ENCODE data around the gene SORBS1. TPM values are rescaled to one million over a fixed set of nuclear protein-coding genes. Genes with fewer than 3 reads are reported as not detected.

The SORBS1 gene
- total RNA-seq, 1 donor from 2014 or later, result 221 TPM

DNA sequence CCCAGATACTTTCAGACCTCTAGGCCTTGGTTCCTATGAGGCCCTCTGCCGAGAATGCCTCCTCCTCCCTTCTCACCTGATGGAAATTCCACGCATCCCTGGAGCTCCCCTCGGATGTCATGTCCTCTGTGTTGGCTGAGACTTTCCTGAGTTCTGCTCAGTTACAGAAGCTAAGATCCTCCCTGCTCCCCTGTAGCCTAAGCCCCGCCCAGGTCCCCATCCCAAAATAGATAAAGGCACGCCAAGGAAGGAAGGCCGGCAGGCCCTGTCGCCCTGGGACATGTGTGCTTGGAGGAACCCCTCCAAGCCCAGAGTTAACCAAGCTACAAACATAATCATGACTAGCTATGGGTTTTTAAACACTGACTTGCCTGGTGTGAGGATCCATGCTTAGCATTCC lies 123.5 kb downstream of the SORBS1 start:
- no peak overlapping the region for H3K4me3 Mint-ChIP-seq (ENCODE audit: unreplicated experiment)
- peaks cover 15% of the 10 kb centered on the region for H3K9me3 Mint-ChIP-seq (ENCODE audit: unreplicated experiment)
- H3K27ac Mint-ChIP-seq (ENCODE audit: unreplicated experiment), result peak overlapping the region; percentile 28
- H3K27me3 Mint-ChIP-seq (ENCODE audit: unreplicated experiment), result peaks cover 6% of the 10 kb centered on the region
- TF ChIP-seq, protein P1, sequence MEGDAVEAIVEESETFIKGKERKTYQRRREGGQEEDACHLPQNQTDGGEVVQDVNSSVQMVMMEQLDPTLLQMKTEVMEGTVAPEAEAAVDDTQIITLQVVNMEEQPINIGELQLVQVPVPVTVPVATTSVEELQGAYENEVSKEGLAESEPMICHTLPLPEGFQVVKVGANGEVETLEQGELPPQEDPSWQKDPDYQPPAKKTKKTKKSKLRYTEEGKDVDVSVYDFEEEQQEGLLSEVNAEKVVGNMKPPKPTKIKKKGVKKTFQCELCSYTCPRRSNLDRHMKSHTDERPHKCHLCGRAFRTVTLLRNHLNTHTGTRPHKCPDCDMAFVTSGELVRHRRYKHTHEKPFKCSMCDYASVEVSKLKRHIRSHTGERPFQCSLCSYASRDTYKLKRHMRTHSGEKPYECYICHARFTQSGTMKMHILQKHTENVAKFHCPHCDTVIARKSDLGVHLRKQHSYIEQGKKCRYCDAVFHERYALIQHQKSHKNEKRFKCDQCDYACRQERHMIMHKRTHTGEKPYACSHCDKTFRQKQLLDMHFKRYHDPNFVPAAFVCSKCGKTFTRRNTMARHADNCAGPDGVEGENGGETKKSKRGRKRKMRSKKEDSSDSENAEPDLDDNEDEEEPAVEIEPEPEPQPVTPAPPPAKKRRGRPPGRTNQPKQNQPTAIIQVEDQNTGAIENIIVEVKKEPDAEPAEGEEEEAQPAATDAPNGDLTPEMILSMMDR (IDR thresholded peaks at IDR 0.05; ENCODE audit: partially characterized antibody, unreplicated experiment), result no peak
- H3K4me1 Mint-ChIP-seq (ENCODE audit: low read depth, unreplicated experiment), result peaks cover 36% of the 10 kb centered on the region
- H3K36me3 Mint-ChIP-seq (ENCODE audit: unreplicated experiment), result no peaks in the 10 kb centered on the region
- DNase-seq, result no peak

DNA sequence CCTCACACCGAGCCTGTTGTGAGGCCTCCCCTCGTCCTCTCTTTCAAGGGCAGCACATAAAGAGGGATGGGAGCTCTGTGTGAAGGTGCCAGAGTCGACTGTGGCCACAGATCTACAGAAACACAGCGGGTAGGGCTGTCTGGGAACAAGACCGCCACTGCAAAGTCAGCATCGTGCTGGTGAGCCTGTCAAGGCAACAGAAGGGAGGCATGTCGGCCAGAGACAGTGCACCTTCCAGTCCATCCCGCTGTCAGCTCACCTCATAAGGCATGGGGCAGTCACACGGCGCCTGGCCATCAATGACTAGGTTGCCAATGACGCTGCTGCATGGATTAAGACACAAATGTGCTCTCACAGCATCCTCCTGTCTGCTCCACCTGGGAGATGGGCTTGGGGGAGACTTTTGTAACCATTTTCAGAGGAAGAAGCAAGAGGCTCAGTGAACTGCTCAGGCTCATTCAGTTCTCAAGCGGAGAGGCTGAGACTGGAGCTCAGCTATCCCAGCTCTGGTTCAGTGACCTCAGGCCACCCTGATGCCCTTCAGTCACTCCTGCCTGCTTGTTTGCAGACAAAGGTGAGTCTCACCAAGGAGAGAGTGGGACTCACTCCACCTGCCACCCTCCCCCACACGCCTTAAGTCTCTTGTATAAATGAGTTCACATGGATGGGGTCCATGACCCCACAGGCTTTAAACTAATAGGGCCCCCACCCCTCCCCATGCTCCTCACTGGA lies 125.5 kb downstream of the SORBS1 start:
- peaks cover 50% of the 10 kb centered on the region for H3K4me1 Mint-ChIP-seq (ENCODE audit: low read depth, unreplicated experiment)

DNA sequence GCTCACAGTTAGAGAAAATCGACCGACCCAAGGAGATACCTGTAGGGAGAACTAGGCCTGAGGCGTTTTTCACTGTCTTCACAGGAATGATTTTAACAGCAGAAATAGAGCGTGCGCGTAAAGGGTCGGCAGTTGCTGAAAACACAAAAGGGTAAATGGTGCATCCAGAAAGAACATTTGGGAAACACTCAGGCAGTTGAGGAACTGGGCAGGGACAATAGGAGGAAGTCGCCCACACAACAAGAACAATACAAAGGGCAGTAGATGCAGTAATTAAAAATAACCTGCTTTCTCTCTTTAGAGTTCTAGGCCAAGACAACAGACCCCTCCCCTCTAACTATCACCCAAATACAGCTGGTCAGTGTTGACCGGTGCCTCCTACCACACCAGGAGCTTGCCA lies 126.6 kb downstream of the SORBS1 start:
- no peak for DNase-seq
- Mint-ChIP-seq H3K4me1 (ENCODE audit: low read depth, unreplicated experiment) (peaks cover 49% of the 10 kb centered on the region), H3K4me3 (ENCODE audit: unreplicated experiment) (peak overlapping the region; percentile 61), H3K27me3 (ENCODE audit: unreplicated experiment) (peaks cover 6% of the 10 kb centered on the region), H3K9me3 (ENCODE audit: unreplicated experiment) (peaks cover 20% of the 10 kb centered on the region), H3K36me3 (ENCODE audit: unreplicated experiment) (no peaks in the 10 kb centered on the region), H3K27ac (ENCODE audit: unreplicated experiment) (peak overlapping the region; percentile 33)
- TF ChIP-seq, protein P1 (IDR thresholded peaks at IDR 0.05; ENCODE audit: partially characterized antibody, unreplicated experiment), result no peak

More for the DNA sequence above, 125.5 kb downstream of the SORBS1 start:
- H3K4me3 Mint-ChIP-seq (ENCODE audit: unreplicated experiment), result peak overlapping the region; percentile 42
- H3K27me3 Mint-ChIP-seq (ENCODE audit: unreplicated experiment), result peaks cover 6% of the 10 kb centered on the region
- no peak for DNase-seq
- TF ChIP-seq, protein P1 (IDR thresholded peaks at IDR 0.05; ENCODE audit: partially characterized antibody, unreplicated experiment), result no peak
- H3K27ac Mint-ChIP-seq (ENCODE audit: unreplicated experiment), result peak overlapping the region; percentile 78
- no peaks in the 10 kb centered on the region for H3K36me3 Mint-ChIP-seq (ENCODE audit: unreplicated experiment)
- H3K9me3 Mint-ChIP-seq (ENCODE audit: unreplicated experiment), result peaks cover 20% of the 10 kb centered on the region

DNA sequence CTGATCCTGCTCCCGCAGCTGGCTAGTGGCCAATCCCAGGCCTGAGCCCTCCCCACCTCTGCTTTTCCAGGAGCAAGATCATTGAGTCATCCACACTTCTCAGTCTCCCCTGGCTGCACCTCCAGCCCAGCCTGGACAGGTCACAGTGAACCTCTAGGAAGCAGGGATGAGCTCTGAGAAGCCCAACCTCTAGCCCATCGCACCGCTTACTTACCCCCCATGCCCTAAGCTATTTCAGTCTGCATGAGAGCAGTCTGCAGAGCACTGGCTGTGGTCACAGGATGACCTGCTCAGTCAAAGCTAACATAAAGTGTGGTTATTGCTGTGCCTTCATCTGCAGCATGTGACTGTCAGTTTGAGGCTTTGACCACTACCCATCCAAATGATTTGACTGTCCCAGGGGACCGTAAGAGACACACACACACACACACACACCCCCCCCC lies 129.2 kb downstream of the SORBS1 start:
- H3K4me1 Mint-ChIP-seq (ENCODE audit: low read depth, unreplicated experiment), result peaks cover 54% of the 10 kb centered on the region
- H3K36me3 Mint-ChIP-seq (ENCODE audit: unreplicated experiment), result no peaks in the 10 kb centered on the region
- TF ChIP-seq, protein P1 (IDR thresholded peaks at IDR 0.05; ENCODE audit: partially characterized antibody, unreplicated experiment), result no peak
- H3K27ac Mint-ChIP-seq (ENCODE audit: unreplicated experiment), result peak overlapping the region; percentile 77
- no peak overlapping the region for H3K4me3 Mint-ChIP-seq (ENCODE audit: unreplicated experiment)
- no peak for DNase-seq
- peaks cover 14% of the 10 kb centered on the region for H3K9me3 Mint-ChIP-seq (ENCODE audit: unreplicated experiment)
- peaks cover 6% of the 10 kb centered on the region for H3K27me3 Mint-ChIP-seq (ENCODE audit: unreplicated experiment)

DNA sequence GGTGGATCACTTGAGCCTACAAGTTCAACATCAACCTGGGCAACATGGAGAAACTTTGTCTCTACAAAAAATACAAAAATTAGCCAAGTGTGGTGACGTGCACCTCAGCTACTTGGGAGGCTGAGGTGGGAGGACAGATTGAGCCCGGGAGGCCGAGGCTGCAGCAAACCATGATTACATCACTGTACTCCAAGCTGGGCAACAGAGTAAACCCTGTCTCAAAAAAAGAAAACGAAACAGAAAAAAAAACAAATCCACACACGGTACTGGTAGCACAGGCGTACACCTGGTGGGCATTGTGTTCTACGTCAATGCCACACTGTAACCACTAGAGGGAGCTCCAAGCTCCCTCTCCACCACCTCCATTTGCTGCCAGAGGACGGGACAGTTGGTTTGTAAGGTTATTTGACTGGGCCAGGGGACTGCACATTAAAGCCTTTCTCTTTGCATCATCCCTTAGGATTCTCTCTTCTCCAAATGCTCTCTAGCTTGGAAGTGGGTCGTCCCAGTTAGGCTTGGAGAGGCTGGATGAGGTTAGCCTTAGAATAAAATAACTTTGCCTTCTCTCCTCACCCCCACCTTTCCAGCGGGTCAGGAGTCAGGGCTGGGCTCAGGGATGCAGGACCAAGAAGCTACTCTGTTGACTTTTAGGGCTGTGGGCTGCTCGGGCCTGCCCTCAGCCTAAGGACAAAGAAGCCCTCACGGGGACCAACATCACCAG lies 130.8 kb downstream of the SORBS1 start:
- Mint-ChIP-seq H3K27me3 (ENCODE audit: unreplicated experiment) (peaks cover 6% of the 10 kb centered on the region), H3K4me1 (ENCODE audit: low read depth, unreplicated experiment) (peaks cover 53% of the 10 kb centered on the region), H3K9me3 (ENCODE audit: unreplicated experiment) (peaks cover 12% of the 10 kb centered on the region), H3K36me3 (ENCODE audit: unreplicated experiment) (no peaks in the 10 kb centered on the region), H3K27ac (ENCODE audit: unreplicated experiment) (no peak overlapping the region), H3K4me3 (ENCODE audit: unreplicated experiment) (no peak overlapping the region)
- DNase-seq, result peak; percentile 56
- TF ChIP-seq, protein P1 (IDR thresholded peaks at IDR 0.05; ENCODE audit: partially characterized antibody, unreplicated experiment), result peak; percentile 96

All from glutamatergic neuron (in vitro differentiated cells).